Kidney (tissue), 14 donors: ENCODE data around the gene THSD4. TPM values are rescaled to one million over a fixed set of nuclear protein-coding genes. Genes with fewer than 3 reads are reported as not detected.

Source experiments
- DNase-seq, 5 donors: peaks; one replicate each; pipeline ENCODE4 v3.0.0-alpha.2; 2013 to 2020
- FAIRE-seq: peaks from 2 replicates; lab custom pipeline; 2012; peaks lifted over from hg19 to GRCh38; lab: Jason Lieb, UNC
- H3K27ac ChIP-seq, 2 donors: one replicate each; pipeline ENCODE4 v1.7.0; 2013; ENCODE audit warnings: low read depth in 2 of 2, low read length in 2 of 2, inconsistent platforms in 1 of 2
- H3K27me3 ChIP-seq: one replicate; pipeline ENCODE4 v1.7.1; 2013; ENCODE audit warnings: low read length, inconsistent platforms; ENCODE audit not compliant: control insufficient read depth, insufficient read depth
- H3K36me3 ChIP-seq, 3 donors: one replicate each; pipeline versions ENCODE4 v1.7.0 to v1.7.1; 2013; ENCODE audit warnings: low read length in 3 of 3, control low read depth in 1 of 3, inconsistent platforms in 1 of 3; ENCODE audit not compliant: insufficient read depth in 3 of 3, control insufficient read depth in 2 of 3
- H3K4me1 ChIP-seq, 3 donors: one replicate each; pipeline versions ENCODE4 v1.7.0 to v1.7.1; 2013; ENCODE audit warnings: low read length in 3 of 3, inconsistent platforms in 1 of 3, low read depth in 1 of 3; ENCODE audit not compliant: control insufficient read depth in 2 of 3, insufficient read depth in 2 of 3
- H3K4me3 ChIP-seq, 3 donors: one replicate each; pipeline versions ENCODE4 v1.7.0 to v1.8.1; 2013; ENCODE audit warnings: low read length in 3 of 3, control low read depth in 1 of 3, inconsistent platforms in 1 of 3
- H3K9ac ChIP-seq, 3 donors: one replicate each; pipeline versions ENCODE4 v1.7.0 to v1.7.1; 2013; ENCODE audit warnings: low read length in 3 of 3, control low read depth in 1 of 3, inconsistent platforms in 1 of 3
- H3K9me3 ChIP-seq, 3 donors: one replicate each; pipeline versions ENCODE4 v1.7.0 to v1.7.1; 2013; ENCODE audit warnings: low read length in 3 of 3, control low read depth in 1 of 3, inconsistent platforms in 1 of 3; ENCODE audit not compliant: control insufficient read depth in 2 of 3, insufficient read depth in 1 of 3
- intact Hi-C: fragments of 100-400 bp; cut with DNase I; formaldehyde crosslinking; loops from one replicate; pipeline ENCODE4 v1.11.1; 2022
- polyA plus RNA-seq: library from polyadenylated mRNA; stranded (reverse); fragments of 350-450 nt; fragmentation: Illumina TruSeq; extraction: RNeasy Lipid Tissue Mini Kit (QIAGEN cat#74804); gene quantifications from one replicate; pipeline ENCODE4 v1.2.3, GENCODE V29; 2014; ENCODE audit warnings: low read depth, low replicate concordance; ENCODE audit not compliant: insufficient read depth
- total RNA-seq: library from RNA; stranded (reverse); fragmentation: NEBNext Ultra II Directional; extraction: Animal tissue kit (Norgen Biotek cat#: 25700); gene quantifications from one replicate; pipeline ENCODE4 v1.2.1, GENCODE V29; 2021
- TF ChIP-seq, protein P1 (sequence below): IDR thresholded peaks from 3 replicates; pipeline ENCODE4 v1.5.1; 2012; ENCODE audit warnings: mild to moderate bottlenecking, moderate library complexity, borderline replicate concordance; ENCODE audit not compliant: insufficient read depth; ENCODE audit errors: extremely low read depth
- donor health status: control.
- donor health status: control.
- donor health status: control.
- donor health status: control.
- donor health status: control.
- donor health status: DM: yes; HTN: yes; CAD: no.
- donor health status: Normal renal cell carcinoma (clear cell type).

The THSD4 gene
- total and polyA plus RNA-seq, 2 donors from 2014 or later, result 9.4 to 36.3 TPM

DNA sequence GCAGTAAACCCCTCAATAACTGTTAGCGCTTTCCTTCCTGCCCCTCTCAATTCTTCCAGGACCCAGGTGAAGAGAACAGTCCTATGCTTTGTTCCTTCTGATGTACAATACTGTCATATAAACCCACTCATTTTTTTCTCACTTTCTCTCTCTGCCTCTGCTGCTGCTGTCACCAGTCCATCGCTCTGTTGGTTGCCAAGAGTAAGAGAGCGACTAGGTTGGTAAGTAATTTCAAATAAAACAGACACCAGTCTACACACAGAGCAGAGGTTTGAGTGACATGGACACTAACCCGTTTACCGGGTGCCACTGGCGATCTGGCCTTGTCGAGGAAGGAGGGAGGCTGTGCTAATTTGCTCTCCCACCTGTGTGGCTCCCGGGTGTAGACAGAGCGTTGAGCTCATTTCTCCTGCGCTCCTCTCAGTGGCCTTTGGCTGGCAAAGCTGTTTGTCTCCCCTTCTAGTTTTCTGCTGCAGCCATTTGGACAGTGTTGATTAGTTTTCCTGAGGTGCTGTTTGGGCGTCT is 215.4 kb downstream of the THSD4 start:
- DNase-seq (no peak), FAIRE-seq (no peak)
- TF ChIP-seq, protein P1, sequence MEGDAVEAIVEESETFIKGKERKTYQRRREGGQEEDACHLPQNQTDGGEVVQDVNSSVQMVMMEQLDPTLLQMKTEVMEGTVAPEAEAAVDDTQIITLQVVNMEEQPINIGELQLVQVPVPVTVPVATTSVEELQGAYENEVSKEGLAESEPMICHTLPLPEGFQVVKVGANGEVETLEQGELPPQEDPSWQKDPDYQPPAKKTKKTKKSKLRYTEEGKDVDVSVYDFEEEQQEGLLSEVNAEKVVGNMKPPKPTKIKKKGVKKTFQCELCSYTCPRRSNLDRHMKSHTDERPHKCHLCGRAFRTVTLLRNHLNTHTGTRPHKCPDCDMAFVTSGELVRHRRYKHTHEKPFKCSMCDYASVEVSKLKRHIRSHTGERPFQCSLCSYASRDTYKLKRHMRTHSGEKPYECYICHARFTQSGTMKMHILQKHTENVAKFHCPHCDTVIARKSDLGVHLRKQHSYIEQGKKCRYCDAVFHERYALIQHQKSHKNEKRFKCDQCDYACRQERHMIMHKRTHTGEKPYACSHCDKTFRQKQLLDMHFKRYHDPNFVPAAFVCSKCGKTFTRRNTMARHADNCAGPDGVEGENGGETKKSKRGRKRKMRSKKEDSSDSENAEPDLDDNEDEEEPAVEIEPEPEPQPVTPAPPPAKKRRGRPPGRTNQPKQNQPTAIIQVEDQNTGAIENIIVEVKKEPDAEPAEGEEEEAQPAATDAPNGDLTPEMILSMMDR, result no peak
- no peak overlapping the region for H3K9ac ChIP-seq
- H3K27ac ChIP-seq, result no peak overlapping the region
- H3K9me3 ChIP-seq, result no peaks in the 10 kb centered on the region
- no peak overlapping the region for H3K4me3 ChIP-seq
- no peaks in the 10 kb centered on the region for H3K27me3 ChIP-seq
- H3K4me1 ChIP-seq, result peaks cover 3 to 32% (median 12%) of the 10 kb centered on the region in 3 donors
- intact Hi-C loops, result no loop called here
- H3K36me3 ChIP-seq, result no peaks in the 10 kb centered on the region

GRCh38 chr15:71331173-71331572 is 215.9 kb downstream of the THSD4 start:
- no peaks in the 10 kb centered on the region for H3K36me3 ChIP-seq
- peaks cover 3 to 31% (median 12%) of the 10 kb centered on the region in 3 donors for H3K4me1 ChIP-seq
- H3K27ac ChIP-seq, result no peak overlapping the region
- no peaks in the 10 kb centered on the region for H3K9me3 ChIP-seq
- no peaks in the 10 kb centered on the region for H3K27me3 ChIP-seq
- TF ChIP-seq, protein P1, result no peak
- intact Hi-C loops, result no loop called here
- DNase-seq (no peak), FAIRE-seq (no peak)
- H3K4me3 ChIP-seq, result no peak overlapping the region
- H3K9ac ChIP-seq, result no peak overlapping the region

DNA sequence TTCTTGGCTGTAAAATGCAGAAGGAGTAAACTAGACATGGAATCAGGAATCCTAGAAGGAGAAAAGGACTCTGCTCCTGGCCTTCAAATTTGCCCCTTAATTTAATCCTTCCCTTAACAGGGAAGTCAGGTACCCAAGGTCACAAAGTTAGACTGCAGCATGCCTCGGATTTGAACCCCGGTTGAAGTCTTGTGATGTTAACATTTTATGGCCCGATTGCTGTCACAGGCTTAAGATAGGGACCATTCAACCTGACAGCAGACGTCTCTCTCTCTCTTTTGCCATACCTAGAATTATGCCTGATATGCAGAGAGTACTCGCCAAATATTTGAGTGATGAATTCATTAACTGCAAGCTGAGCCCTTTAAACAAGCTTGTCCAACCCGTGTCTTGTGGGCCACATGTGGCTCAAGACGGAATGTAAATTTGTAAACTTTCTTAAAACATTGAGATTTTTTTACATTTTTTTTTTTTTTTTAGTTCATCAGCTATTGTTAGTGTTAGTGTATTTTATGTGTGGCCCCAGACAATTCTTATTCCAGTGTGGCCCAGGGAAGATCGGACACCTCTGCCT is 217.2 kb downstream of the THSD4 start:
- Histone ChIP-seq H3K4me3 (no peak overlapping the region), H3K27me3 (no peaks in the 10 kb centered on the region), H3K36me3 (no peaks in the 10 kb centered on the region), H3K27ac (no peak overlapping the region), H3K9ac (no peak overlapping the region), H3K9me3 (no peaks in the 10 kb centered on the region), H3K4me1 (peaks cover 3 to 29% (median 17%) of the 10 kb centered on the region in 3 donors)
- FAIRE-seq (no peak), DNase-seq (no peak)
- intact Hi-C loops, result no loop called here
- TF ChIP-seq, protein P1, result no peak
